Breast epithelium (tissue), 4 donors: ENCODE measurements around the gene MCAM. TPM values are rescaled to one million over a fixed set of nuclear protein-coding genes. Genes with fewer than 3 reads are reported as not detected.

ENCODE experiments used
- DNase-seq, 2 donors: peaks; one replicate each; pipeline ENCODE4 v3.0.0-alpha.2; 2019; ENCODE audit warnings: low spot score in 2 of 2
- H3K27ac ChIP-seq, 2 donors: fragments of 200-600 bp; sonication (generic) in 1 of 2; one replicate each; pipeline ENCODE4 v1.5.1; 2016 to 2019; ENCODE audit warnings: mild to moderate bottlenecking in 1 of 2
- H3K27me3 ChIP-seq, 2 donors: fragments of 200-600 bp; sonication (generic) in 1 of 2; one replicate each; pipeline versions ENCODE4 v1.5.1 to v1.6.0; 2017 to 2019; ENCODE audit warnings: control low read depth in 1 of 2, mild to moderate bottlenecking in 1 of 2
- H3K36me3 ChIP-seq: fragments of 200-600 bp; one replicate; pipeline ENCODE4 v1.5.1; 2019
- H3K4me1 ChIP-seq, 2 donors: fragments of 200-600 bp; sonication (generic); one replicate each; pipeline ENCODE4 v1.5.1; 2016 to 2019; ENCODE audit warnings: control low read depth in 1 of 2
- H3K4me3 ChIP-seq, 3 donors: fragments of 200-600 bp; sonication (generic); 1 replicate in 2 of 3; 2 replicates in 1 of 3; pipeline ENCODE4 v1.5.1; 2016 to 2019; ENCODE audit warnings: mild to moderate bottlenecking in 3 of 3, moderate library complexity in 2 of 3
- H3K9me3 ChIP-seq, 2 donors: fragments of 200-600 bp; sonication (generic) in 1 of 2; one replicate each; pipeline ENCODE4 v1.5.1; 2016 to 2019; ENCODE audit warnings: control low read depth in 1 of 2
- CTCF ChIP-seq, 3 donors: fragments of 450-650 bp; IDR thresholded peaks; one replicate each; pipeline ENCODE4 v1.5.1; 2016 to 2017; ENCODE audit warnings: antibody characterized with exemption in 3 of 3, mild to moderate bottlenecking in 3 of 3, moderate library complexity in 3 of 3
- POLR2A ChIP-seq: fragments of 450-650 bp; IDR thresholded peaks from one replicate; pipeline ENCODE4 v1.6.1; 2016; ENCODE audit warnings: antibody characterized with exemption, mild to moderate bottlenecking, moderate library complexity
- POLR2AphosphoS5 ChIP-seq, 3 donors: sonication (generic); formaldehyde crosslinking; IDR thresholded peaks; one replicate each; pipeline ENCODE4 v1.6.1; 2017; ENCODE audit warnings: antibody characterized with exemption in 3 of 3
- intact Hi-C: fragments of 100-400 bp; cut with DNase I; formaldehyde crosslinking; loops from one replicate; pipeline ENCODE4 v1.15.1; 2023; ENCODE audit warnings: low total_unique reads
- total RNA-seq, 3 donors: library from RNA; depleted of rRNA; stranded (reverse); fragments of >200 nt; gene quantifications; one replicate each; pipeline ENCODE4 v1.1.0, GENCODE V29; 2016

The MCAM gene
- total RNA-seq, 3 donors from 2014 or later = 170 to 1,725 (median 408) TPM

- peak overlapping the region; percentile 94 to 95 for H3K27ac ChIP-seq
- DNase-seq = no peak
- TF ChIP-seq CTCF (IDR thresholded peaks at IDR 0.05) (no peak), POLR2AphosphoS5 (IDR thresholded peaks at IDR 0.05) (no peak), POLR2A (no peak)
- peak overlapping the region; percentile 86 to 99 (median 87) for H3K4me3 ChIP-seq
- H3K36me3 ChIP-seq = no peaks in the 10 kb centered on the region
- H3K9me3 ChIP-seq = no peaks in the 10 kb centered on the region
- intact Hi-C loops = no loop called here
- H3K27me3 ChIP-seq = peaks cover 0 to 2% of the 10 kb centered on the region in 2 donors
- H3K4me1 ChIP-seq = peaks cover 8 to 15% of the 10 kb centered on the region in 2 donors
Measured at GRCh38 chr11:119335091-119335654, 18.2 kb upstream of the MCAM start.

- TF ChIP-seq POLR2AphosphoS5 (IDR thresholded peaks at IDR 0.05) (peak; percentile 70 to 93 (median 76)), CTCF (IDR thresholded peaks at IDR 0.05) (peak in 1 of 3 donors; percentile 16), POLR2A (peak; percentile 69)
- H3K4me3 ChIP-seq = peak within 1 kb of the TSS; percentile 86 to 99 (median 87)
- H3K36me3 ChIP-seq = no peaks in the 10 kb centered on the region
- no peaks in the 10 kb centered on the region for H3K27me3 ChIP-seq
- peaks cover 8% of the 10 kb centered on the region in 2 donors for H3K4me1 ChIP-seq
- H3K9me3 ChIP-seq = no peaks in the 10 kb centered on the region
- intact Hi-C loops = no loop called here
- peak; percentile 95 to 98 for DNase-seq
- H3K27ac ChIP-seq = peak within 1 kb of the TSS; percentile 94 to 95
Measured at GRCh38 chr11:119334174-119334930, 17.4 kb upstream of the MCAM start, which contains the start of gene RNF26. Gene RNF26 (plus strand): TSS chr11:119334527. CDS start chr11:119335123, 596 bp downstream.

GRCh38 chr11:119332111-119332765 lies 15.3 kb upstream of the MCAM start:
- DNase-seq = no peak
- H3K27me3 ChIP-seq = no peaks in the 10 kb centered on the region
- no peaks in the 10 kb centered on the region for H3K9me3 ChIP-seq
- H3K4me1 ChIP-seq = peaks cover 8% of the 10 kb centered on the region in 2 donors
- no peaks in the 10 kb centered on the region for H3K36me3 ChIP-seq
- H3K4me3 ChIP-seq = no peak overlapping the region
- H3K27ac ChIP-seq = no peak overlapping the region
- no peak for TF ChIP-seq CTCF (IDR thresholded peaks at IDR 0.05)
- TF ChIP-seq POLR2AphosphoS5 (IDR thresholded peaks at IDR 0.05) = no peak
- no peak for TF ChIP-seq POLR2A
- intact Hi-C loops = no loop called here

- Histone ChIP-seq H3K27ac (no peak overlapping the region), H3K4me3 (no peak overlapping the region), H3K9me3 (no peaks in the 10 kb centered on the region), H3K27me3 (no peaks in the 10 kb centered on the region), H3K36me3 (no peaks in the 10 kb centered on the region), H3K4me1 (peaks cover 3 to 4% of the 10 kb centered on the region in 2 donors)
- intact Hi-C loops = no loop called here
- no peak for DNase-seq
- TF ChIP-seq CTCF (IDR thresholded peaks at IDR 0.05) (no peak), POLR2AphosphoS5 (IDR thresholded peaks at IDR 0.05) (no peak), POLR2A (no peak)
Measured at GRCh38 chr11:119330237-119330636, 13.3 kb upstream of the MCAM start.

- DNase-seq = no peak
- TF ChIP-seq POLR2AphosphoS5 (IDR thresholded peaks at IDR 0.05) (no peak), POLR2A (no peak), CTCF (IDR thresholded peaks at IDR 0.05) (no peak)
- no peaks in the 10 kb centered on the region for H3K36me3 ChIP-seq
- H3K27ac ChIP-seq = no peak overlapping the region
- H3K27me3 ChIP-seq = no peaks in the 10 kb centered on the region
- H3K4me1 ChIP-seq = no peaks in the 10 kb centered on the region
- intact Hi-C loops = no loop called here
- H3K9me3 ChIP-seq = no peaks in the 10 kb centered on the region
- H3K4me3 ChIP-seq = no peak overlapping the region
Measured at GRCh38 chr11:119329320-119329719, 12.4 kb upstream of the MCAM start.
